ENCODE data around the gene PARL. TPM values are rescaled to one million over a fixed set of nuclear protein-coding genes. Genes with fewer than 3 reads are reported as not detected.

The PARL gene
- total and polyA plus RNA-seq, 4 donors, result 30.0 to 118 (median 54.8) TPM

DNA sequence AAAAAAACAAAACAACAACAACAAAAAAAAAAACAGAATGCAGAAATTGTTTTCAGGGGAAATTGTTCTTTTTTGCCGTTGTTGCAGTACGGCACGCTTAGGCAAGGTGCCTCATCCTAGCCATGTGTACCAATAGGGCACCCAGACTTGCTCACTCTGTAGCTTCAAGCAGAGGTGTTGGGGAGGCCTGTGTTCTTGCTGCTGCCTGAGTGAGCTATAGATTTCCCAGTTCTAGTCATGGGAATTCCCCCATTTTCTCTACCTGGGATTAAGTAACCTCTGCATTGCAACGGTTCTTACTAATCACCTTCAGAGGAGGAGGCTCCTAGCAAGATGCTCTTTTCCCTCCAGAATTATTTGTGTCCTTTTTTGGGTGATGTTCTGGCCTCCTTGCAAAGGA is 12.9 kb upstream of the PARL start:
- no peak for DNase-seq
- ATAC-seq (ENCODE audit: insufficient read depth, low FRiP score), result no peak
- 87% methylated on average over 4 of the region's 4 CpGs for WGBS, 2 donors
- no peak overlapping the region for H3K9ac ChIP-seq (ENCODE audit: insufficient read depth in 1 of 2, low read length in 2 of 2)
- no peaks in the 10 kb centered on the region for H3K36me3 ChIP-seq (ENCODE audit: control insufficient read depth in 4 of 4, insufficient read depth in 4 of 4, low read length in 4 of 4)
- H3K4me3 ChIP-seq, result no peak overlapping the region
- H3K27me3 ChIP-seq (ENCODE audit: control insufficient read depth in 3 of 3, insufficient read depth in 3 of 3, low read length in 2 of 3), result no peaks in the 10 kb centered on the region
- no peaks in the 10 kb centered on the region for H3K4me1 ChIP-seq (ENCODE audit: control insufficient read depth in 5 of 5, insufficient read depth in 5 of 5, low read length in 5 of 5)
- H3K9me3 ChIP-seq (ENCODE audit: control insufficient read depth in 4 of 4, insufficient read depth in 3 of 4, low read length in 3 of 4), result no peaks in the 10 kb centered on the region
- H3K27ac ChIP-seq (ENCODE audit: low read depth in 1 of 2, low read length in 1 of 2), result no peak overlapping the region
- TF ChIP-seq, protein P1, sequence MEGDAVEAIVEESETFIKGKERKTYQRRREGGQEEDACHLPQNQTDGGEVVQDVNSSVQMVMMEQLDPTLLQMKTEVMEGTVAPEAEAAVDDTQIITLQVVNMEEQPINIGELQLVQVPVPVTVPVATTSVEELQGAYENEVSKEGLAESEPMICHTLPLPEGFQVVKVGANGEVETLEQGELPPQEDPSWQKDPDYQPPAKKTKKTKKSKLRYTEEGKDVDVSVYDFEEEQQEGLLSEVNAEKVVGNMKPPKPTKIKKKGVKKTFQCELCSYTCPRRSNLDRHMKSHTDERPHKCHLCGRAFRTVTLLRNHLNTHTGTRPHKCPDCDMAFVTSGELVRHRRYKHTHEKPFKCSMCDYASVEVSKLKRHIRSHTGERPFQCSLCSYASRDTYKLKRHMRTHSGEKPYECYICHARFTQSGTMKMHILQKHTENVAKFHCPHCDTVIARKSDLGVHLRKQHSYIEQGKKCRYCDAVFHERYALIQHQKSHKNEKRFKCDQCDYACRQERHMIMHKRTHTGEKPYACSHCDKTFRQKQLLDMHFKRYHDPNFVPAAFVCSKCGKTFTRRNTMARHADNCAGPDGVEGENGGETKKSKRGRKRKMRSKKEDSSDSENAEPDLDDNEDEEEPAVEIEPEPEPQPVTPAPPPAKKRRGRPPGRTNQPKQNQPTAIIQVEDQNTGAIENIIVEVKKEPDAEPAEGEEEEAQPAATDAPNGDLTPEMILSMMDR (IDR thresholded peaks at IDR 0.05; ENCODE audit: control extremely low read depth, extremely low read depth), result no peak

- Histone ChIP-seq H3K4me1 (ENCODE audit: control insufficient read depth in 5 of 5, insufficient read depth in 5 of 5, low read length in 5 of 5) (no peaks in the 10 kb centered on the region), H3K27ac (ENCODE audit: low read depth in 1 of 2, low read length in 1 of 2) (no peak overlapping the region), H3K9me3 (ENCODE audit: control insufficient read depth in 4 of 4, insufficient read depth in 3 of 4, low read length in 3 of 4) (no peaks in the 10 kb centered on the region), H3K4me3 (no peak overlapping the region), H3K27me3 (ENCODE audit: control insufficient read depth in 3 of 3, insufficient read depth in 3 of 3, low read length in 2 of 3) (no peaks in the 10 kb centered on the region), H3K9ac (ENCODE audit: insufficient read depth in 1 of 2, low read length in 2 of 2) (no peak overlapping the region), H3K36me3 (ENCODE audit: control insufficient read depth in 4 of 4, insufficient read depth in 4 of 4, low read length in 4 of 4) (no peaks in the 10 kb centered on the region)
- DNase-seq (no peak), ATAC-seq (ENCODE audit: insufficient read depth, low FRiP score) (no peak)
- TF ChIP-seq, protein P1 (IDR thresholded peaks at IDR 0.05; ENCODE audit: control extremely low read depth, extremely low read depth), result no peak
- 7 to 42% methylated on average over 2 of the region's 2 CpGs for WGBS, 2 donors
These were observed 11.9 kb upstream of the PARL start for GRCh38 chr3:183896610-183897009.

GRCh38 chr3:183896184-183896583 is 11.5 kb upstream of the PARL start:
- no peaks in the 10 kb centered on the region for H3K27me3 ChIP-seq (ENCODE audit: control insufficient read depth in 3 of 3, insufficient read depth in 3 of 3, low read length in 2 of 3)
- no peaks in the 10 kb centered on the region for H3K36me3 ChIP-seq (ENCODE audit: control insufficient read depth in 4 of 4, insufficient read depth in 4 of 4, low read length in 4 of 4)
- DNase-seq (no peak), ATAC-seq (ENCODE audit: insufficient read depth, low FRiP score) (no peak)
- no peaks in the 10 kb centered on the region for H3K9me3 ChIP-seq (ENCODE audit: control insufficient read depth in 4 of 4, insufficient read depth in 3 of 4, low read length in 3 of 4)
- WGBS, 2 donors, result 76 to 83% methylated on average over 3 of the region's 3 CpGs
- TF ChIP-seq, protein P1 (IDR thresholded peaks at IDR 0.05; ENCODE audit: control extremely low read depth, extremely low read depth), result no peak
- H3K27ac ChIP-seq (ENCODE audit: low read depth in 1 of 2, low read length in 1 of 2), result no peak overlapping the region
- no peak overlapping the region for H3K4me3 ChIP-seq
- no peak overlapping the region for H3K9ac ChIP-seq (ENCODE audit: insufficient read depth in 1 of 2, low read length in 2 of 2)
- no peaks in the 10 kb centered on the region for H3K4me1 ChIP-seq (ENCODE audit: control insufficient read depth in 5 of 5, insufficient read depth in 5 of 5, low read length in 5 of 5)

DNA sequence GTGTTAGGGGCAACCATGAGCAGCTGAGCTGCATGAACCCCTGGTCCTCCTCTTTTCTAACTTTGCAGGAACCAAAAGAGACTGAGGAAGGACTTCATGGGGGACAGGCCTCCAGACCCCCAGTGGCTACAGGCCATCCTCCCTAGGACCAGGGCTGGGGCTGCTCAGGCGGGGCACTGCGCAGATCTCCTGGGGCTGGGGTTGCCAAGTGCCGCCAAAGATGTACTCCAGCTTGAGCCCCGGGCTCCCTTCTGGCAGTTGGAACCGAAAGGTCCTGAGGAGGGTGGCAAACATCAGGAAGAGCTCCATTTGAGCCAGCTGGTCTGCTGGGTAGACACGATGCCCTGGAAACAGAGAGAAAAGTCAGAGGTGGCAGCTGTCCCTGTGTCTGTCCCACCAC is 11.1 kb upstream of the PARL start:
- 85 to 89% methylated on average over 6 of the region's 6 CpGs for WGBS, 2 donors
- H3K4me3 ChIP-seq, result no peak overlapping the region
- no peaks in the 10 kb centered on the region for H3K36me3 ChIP-seq (ENCODE audit: control insufficient read depth in 4 of 4, insufficient read depth in 4 of 4, low read length in 4 of 4)
- H3K9ac ChIP-seq (ENCODE audit: insufficient read depth in 1 of 2, low read length in 2 of 2), result no peak overlapping the region
- TF ChIP-seq, protein P1 (IDR thresholded peaks at IDR 0.05; ENCODE audit: control extremely low read depth, extremely low read depth), result no peak
- DNase-seq (no peak), ATAC-seq (ENCODE audit: insufficient read depth, low FRiP score) (no peak)
- H3K9me3 ChIP-seq (ENCODE audit: control insufficient read depth in 4 of 4, insufficient read depth in 3 of 4, low read length in 3 of 4), result peaks cover 0 to 1% (median 0%) of the 10 kb centered on the region in 4 donors
- H3K27me3 ChIP-seq (ENCODE audit: control insufficient read depth in 3 of 3, insufficient read depth in 3 of 3, low read length in 2 of 3), result no peaks in the 10 kb centered on the region
- no peak overlapping the region for H3K27ac ChIP-seq (ENCODE audit: low read depth in 1 of 2, low read length in 1 of 2)
- H3K4me1 ChIP-seq (ENCODE audit: control insufficient read depth in 5 of 5, insufficient read depth in 5 of 5, low read length in 5 of 5), result no peaks in the 10 kb centered on the region
